Hindlimb muscle (tissue), 1 donor: Measurements from ENCODE around the gene GAA. TPM values are rescaled to one million over a fixed set of nuclear protein-coding genes. Genes with fewer than 3 reads are reported as not detected.

ENCODE experiments used
- DNase-seq: peaks from one replicate; pipeline ENCODE4 v3.0.0-alpha.2; 2013
- polyA plus RNA-seq: library from polyadenylated mRNA; unstranded; fragments of 120-200 nt; gene quantifications from one replicate; pipeline ENCODE4 v1.2.1, GENCODE V29; 2013; ENCODE audit not compliant: insufficient read length

Gene GAA
- 38.6 TPM for polyA plus RNA-seq

DNA sequence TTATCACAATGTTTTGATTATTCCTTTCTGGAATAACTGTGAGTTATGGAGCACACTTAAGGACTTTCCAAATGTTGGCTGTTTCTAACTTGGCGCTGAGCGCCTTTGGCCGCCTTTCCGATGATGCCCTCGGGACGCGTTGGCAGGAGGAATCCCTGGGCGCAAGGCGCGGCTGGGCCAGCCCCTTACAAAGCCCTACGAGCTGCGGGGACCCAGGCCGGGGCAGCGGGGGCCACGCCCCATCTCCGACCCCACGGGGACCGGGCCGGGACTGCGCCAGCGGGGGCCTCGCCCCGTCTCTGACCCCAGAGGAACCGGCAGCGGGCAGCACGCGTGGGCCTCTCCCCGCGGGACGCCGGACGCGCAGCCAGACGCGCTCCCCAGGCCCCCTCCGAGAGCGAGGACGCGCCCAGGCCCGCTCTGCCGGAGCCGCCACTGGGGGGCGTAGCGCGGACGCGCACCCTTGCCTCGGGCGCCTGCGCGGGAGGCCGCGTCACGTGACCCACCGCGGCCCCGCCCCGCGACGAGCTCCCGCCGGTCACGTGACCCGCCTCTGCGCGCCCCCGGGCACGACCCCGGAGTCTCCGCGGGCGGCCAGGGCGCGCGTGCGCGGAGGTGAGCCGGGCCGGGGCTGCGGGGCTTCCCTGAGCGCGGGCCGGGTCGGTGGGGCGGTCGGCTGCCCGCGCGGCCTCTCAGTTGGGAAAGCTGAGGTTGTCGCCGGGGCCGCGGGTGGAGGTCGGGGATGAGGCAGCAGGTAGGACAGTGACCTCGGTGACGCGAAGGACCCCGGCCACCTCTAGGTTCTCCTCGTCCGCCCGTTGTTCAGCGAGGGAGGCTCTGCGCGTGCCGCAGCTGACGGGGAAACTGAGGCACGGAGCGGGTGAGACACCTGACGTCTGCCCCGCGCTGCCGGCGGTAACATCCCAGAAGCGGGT, at the start of gene GAA:
Gene GAA (plus strand): TSS at position 571 of the 935 bp plus-strand sequence. CDS start 3,006 bp downstream, outside the sequence.
- DNase-seq: peak; percentile 94

DNA sequence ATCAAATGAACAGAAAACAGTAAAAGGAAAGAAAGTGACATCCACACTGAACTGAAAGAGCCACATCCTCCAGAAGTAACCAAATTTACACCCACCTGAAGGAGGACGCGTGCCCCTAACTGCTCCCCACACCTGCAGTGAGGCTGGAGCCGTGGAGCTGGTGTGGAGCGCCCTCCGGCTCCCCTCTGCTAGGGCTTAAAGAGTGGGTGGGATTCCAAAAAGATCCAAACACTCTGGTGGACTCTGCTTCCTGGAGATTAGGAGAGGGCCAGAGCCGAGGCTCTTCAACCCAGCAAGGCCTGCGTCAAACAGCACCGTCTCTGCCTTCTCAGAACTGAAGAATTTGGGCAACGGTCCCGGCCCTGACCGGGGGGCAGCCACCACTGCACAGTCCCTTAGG, 49.7 kb upstream of the GAA start:
- no peak for DNase-seq

DNA sequence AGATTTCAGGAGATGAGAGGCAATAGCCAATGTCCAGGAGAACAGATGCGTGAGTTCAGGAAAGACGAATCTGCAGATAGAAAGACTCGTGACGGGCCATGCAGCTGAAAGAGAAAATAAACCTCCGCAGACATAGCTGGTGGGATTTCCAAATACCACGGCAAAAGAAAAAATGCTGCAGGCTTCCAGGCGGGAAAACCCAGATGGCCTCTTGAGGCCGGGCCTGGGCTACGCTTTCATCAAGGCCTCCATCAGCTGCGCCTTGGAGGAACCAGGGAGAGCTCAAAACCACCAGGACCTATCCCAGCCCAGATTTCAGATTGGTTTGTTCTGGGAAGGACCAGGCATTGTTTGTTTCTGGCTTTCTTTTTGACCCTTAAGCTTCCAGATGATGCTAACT, 48.3 kb upstream of the GAA start:
- no peak for DNase-seq

DNA sequence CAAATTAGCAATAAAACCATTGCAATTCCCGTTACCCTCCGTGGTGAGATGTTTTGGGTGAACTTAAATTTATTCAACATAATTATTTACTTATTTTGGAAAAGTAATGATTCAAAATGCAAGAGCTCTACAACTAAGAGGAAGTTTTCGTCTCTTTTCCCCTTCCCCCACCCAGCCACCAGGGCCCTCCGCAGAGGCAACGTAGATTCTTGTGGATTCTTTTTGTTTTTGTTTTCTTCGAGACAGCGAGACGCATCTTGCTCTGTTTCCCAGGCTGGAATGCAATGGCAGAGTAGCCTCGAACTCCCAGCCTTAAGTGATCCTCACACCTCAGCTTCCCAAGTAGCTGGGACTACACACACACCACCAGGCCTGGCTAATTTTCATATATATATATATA, 45.8 kb upstream of the GAA start:
- no peak for DNase-seq

DNA sequence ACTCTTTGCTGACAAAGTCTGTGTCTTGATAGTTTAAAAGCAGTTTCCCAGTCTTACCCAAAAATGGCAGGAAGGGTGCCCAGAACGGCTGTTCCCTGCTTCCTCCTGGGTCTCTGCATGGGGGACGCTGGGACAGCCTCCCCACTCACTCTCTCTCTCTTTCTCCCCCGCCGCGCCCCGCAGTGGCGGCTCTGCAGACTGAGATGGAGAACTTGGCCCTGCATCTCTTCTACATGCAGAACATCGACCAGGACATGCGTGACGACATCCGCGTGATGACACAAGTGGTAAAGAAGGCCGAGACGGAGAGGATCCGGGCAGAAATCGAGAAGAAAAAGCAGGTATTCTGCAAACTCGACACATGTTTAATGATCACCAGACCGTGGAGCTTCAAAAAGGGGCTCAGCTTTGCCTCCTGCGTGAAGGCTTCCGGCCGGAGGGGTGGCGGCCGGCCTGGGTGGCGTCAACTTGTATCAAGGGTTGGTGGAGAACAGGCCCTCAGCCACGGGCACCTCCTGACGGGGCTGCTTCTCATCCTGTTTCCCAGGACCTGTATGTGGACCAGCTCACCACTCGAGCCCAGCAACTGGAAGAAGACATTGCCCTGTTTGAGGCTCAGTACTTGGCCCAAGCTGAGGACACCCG, 42.9 kb upstream of the GAA start:
- DNase-seq: no peak

DNA sequence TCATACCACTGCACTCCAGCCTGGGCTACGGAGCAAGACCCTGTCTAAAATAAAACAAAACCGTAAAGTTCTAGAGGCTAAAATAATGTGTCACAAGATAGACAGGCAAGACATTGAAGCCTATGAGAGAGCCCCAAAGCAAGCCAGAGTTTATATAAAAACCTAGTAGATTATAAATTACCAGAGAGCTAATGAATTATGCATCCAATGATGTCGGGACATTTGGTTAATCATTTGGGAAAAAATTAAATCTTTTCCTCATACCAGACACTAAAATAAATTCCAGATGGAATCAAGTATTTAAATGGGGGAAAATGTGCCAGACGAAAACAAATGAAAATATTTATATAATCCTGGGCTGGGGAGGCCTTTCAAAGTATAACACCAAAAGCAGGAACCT, 40.7 kb upstream of the GAA start:
- no peak for DNase-seq

DNA sequence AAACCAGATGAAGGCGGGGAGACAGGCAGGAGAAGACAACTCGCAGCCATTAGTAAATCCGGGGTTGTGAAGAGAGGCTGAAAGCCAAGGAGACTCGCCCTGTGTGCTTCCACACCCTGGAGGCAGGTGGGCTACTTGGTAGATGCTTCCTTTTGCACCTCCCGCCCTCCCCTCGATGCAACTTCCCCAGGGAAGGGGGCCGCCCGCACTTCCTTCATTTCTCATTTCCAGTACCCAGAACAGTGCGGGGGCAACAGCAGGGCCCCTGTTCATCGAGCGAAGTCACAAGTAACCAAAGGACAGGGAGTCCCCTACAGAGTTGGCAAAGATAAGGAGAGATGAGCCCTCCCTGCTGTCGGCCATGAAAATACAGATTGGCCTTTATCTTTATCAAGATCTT, 40.0 kb upstream of the GAA start:
- no peak for DNase-seq

DNA sequence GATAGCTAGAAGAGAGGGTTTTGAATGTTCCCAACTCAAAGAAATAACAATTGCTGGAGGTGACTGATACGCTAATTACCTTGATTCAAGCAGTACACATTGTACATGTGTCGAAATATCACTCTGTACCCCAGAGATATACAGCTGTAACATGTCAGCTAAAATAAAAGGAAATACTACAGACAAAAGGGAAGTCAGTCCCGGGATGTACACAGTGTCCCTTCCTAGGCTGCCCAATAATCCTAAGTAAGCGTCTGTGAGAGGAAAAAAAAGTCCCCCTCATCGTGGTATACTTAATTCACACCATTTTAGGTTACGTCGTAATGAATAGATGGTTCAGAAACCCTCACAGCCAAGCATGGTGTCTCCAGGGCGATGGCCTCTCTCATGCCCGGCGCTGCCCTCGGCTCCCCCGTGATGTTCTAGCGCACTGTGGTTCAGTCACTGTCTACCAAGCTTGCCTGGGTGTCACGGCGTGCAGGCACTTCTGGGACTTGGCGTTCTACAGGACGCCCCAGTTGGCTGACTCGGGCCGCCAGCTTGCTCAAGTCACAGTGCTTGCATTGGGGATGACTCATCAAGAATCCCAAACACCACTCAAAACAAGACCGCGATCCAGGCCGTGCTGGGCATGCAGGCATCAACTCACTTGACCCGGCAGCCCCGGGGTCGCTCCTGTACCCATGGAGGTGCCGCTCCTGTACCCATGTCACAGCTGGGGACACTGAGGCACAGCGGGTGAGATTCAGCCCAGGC, 37.4 kb upstream of the GAA start:
- DNase-seq: no peak

DNA sequence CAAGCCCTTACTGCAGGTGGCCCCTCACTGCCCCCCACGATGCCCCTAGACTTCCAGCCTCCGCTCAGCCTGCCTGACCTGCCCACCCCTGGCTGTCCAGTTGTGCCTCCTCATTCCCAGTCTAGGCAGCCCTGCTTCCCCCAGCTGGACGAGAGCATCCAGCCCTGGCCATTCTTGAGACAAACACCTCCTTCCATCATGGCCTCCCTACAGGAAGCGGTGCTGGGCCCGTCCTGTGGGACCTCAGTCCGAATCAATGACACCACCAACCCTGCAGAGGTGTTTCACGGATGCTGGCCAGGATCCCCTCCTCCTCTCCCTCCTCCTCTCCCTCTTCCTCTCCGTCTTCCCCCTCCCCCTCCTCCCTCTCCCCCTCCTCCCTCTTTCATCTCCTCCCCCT, 36.7 kb upstream of the GAA start:
- no peak for DNase-seq

DNA sequence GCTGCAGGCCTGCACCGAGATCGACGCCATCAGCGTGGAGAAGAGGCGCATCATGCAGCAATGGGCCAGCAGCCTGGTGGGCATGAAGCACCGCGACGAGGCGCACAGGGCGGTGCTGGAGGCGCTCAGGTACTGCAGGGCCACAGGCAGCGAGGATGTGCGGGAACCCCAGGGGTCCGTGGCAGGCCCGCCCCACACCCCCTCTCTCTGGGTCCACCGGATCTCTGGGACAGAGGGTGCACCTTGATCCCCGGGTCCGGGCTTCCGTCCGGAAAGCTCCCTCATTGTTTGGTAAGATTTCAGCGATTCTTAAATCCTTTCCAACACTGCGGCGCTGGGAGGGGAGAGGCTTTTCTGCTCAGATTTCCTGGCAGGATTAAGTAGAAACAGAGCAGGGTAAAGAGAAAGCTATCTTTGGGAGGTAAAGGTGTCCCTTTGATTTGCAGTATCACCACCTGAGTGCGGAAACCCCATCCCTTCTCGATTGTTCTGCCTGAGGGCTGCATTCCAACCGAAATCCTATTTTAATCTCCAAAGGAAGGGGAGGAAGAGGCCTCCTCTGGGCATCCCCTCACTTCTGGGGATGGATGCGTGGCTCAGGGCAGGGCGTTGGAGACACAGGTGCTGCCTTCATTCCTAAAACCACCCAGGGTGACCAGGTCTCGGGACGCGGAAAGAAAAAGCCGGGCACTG, 35.8 kb upstream of the GAA start:
- no peak for DNase-seq

DNA sequence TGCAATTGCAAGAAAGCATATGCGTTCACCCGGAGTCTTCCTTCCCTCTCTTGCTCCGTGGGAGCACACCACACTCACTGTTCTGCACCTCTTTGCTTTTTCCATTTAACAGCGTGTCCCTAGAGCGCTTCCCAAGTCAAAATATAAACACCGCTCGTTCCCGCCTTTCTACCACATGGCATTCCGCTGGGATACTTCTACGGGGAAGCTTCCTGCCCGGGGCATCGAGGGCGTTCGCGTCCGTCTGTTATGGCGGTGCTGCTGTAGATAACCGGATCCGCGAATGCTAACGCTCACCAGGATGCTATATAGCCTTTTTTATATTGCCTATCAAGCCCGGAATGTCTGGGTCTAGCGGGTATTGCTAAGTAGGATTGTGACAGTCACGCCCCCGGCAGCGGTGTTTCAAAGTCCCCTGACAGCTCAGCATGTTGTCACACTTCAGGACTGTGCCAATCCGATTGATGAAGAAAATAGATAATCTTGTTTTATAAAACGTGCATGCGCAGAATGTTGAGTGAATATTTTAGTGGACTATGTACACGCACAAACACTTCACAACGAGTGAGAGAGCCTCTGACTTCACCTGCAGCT, 33.9 kb upstream of the GAA start:
- no peak for DNase-seq

DNA sequence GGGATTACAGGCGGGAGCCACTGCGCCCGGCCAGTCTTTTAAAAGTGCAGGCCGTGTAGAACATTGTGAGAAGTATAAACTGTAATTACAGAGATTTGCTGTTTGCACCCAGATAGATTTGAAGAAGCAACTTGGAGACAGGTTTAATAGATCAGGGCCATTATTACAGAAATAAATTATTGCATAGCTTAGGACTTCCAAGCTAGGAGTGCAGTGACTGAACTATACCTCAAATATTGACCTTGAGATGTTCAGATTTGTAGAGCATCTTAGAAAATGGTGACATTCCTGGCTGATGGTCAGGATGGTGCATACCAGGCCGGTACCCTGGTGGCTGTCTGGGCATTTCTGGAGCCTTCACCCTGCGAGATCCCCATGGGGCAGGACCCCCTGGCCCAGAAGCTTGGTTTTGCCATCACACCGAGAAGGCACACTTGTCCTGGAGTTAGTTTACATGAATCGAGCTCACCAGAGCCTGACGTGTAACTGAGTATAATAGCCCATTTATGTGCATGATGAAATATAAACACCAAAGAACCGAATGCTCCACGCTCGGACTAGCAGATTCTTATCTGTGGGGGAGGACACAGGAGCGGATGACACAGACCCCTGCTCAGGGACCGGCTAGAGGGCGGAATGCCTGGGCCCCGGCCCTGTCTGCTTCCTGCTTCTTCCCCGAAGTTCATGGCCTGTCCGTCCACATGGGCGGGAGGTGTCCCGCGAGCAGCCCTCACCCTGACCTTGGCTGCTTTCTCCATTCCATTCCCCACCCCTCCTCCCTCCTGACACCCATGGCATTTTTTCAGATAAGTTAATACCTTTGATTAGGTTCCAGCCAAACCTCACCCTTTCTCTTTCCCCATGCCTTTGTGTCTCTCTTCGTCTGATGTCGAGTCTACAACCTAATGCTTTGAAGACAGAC, 32.8 kb upstream of the GAA start:
- no peak for DNase-seq

DNA sequence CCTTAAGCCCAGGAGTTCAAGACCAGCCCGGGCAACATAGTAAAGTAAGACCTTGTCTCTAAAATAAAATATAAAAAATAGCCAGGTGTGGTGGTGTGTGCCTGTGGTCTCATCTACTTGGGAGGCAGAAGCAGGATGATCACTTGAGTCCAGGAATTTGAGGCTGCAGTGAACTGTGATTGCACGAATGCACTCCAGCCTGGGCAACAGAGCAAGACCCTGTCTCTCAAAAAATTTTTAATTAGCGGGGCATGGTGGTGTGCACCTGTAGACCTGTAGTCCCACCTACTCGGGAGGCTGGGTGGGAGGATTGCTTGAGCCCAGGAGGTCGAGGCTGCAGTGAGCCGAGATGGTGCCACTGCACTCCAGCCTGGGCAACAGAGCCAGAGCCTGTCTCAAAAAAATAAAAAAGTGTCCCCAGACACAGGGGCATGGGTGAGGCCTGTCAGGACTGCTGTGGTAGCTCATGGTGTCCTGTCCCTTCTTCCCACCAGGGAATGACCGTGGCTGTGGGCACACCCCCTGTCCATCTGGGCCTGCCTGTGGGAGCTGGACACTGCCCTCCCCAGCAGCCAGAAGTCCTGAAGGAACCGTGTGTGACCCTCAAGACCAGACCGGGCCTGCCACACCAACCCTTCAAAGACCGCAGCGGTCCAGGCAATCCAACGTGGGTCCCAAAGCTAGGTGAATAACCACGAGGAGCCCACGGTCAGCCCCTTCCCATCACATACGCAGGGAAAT, 30.8 kb upstream of the GAA start:
- DNase-seq: no peak

DNA sequence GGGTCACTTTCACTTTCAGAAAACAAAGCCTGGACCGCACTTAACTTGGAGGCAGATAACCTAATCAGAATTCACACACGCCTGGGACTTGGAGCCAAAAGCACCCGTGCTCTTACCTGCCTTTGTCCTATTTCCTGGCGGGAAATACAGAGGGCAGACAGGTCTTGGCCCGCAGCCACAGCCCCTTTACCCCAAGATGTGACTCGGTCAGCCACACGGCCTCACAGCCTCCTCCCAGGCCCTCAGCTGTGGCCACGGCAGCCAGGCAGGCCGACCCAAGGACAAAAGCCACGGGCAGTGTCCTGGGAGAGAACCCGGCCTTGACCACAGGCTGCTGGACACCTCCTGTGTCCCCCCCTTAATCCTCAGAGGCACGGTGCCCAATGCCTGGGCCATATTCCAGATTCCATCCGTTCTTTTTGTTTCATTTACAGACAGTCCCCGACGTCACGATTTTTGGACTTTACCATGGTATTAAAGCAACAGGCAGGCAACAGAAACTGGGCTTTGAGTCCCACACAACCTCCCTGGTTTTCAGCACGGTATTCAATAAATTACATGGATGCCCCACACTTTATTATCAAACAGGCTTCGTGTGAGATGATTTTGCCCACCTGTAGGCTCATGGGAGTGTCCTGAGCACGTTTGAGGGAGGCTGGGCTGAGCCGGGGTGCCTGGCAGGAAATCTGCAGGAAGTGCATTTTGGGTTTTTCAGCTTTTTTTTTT, 30.1 kb upstream of the GAA start:
- peak; percentile 62 for DNase-seq

DNA sequence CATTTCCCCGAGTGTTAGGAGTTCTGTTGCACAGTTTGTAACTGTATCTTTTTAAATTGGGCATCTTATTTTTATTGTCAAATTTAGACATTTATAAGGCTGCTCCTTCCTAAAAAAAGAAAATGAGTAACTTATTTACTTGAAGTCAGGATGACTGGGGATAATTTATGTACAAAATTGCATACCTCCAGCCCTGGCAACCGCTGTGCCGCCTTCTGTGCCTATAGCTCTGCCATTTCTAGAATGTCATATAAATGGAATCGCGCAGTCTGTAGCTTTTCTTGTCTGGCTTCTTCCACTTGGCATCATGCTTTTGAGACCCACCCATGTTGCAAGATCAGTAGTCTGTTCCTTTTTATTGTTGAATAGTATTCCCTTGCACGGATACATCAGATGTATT, 29.0 kb upstream of the GAA start:
- DNase-seq: no peak

DNA sequence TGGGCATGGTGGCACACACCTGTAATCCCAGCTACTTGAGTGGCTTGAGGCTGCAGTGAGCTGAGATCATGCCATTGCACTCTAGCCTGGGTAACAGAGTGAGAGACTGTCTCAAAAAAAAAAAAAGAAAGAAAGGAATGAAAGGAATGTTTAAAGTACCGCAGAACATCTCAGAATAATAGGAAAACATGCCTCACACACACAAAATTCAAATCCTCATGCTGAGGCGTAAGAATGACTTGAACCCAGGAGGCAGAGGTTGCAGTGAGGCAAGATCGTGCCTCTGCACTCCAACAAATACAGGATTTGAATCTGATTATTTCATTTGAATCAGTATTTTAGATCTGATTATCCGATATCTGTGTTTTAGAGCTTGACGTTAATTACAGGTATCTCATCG, 21.3 kb upstream of the GAA start:
- no peak for DNase-seq

DNA sequence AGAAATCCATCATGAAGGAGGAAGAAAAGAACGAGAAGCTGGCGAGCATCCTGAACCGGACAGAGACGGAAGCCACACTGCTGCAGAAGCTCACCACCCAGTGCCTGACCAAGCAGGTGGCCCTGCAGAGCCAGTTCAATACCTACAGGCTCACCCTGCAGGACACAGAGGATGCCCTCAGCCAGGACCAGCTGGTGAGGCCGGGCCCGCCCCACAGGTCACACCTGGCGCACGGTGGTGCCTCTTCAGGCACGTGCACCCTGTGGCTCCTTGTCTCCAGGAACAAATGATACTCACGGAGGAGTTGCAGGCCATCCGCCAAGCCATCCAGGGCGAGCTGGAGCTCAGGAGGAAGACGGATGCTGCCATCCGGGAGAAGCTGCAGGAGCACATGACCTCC, 19.8 kb upstream of the GAA start:
- DNase-seq: no peak

DNA sequence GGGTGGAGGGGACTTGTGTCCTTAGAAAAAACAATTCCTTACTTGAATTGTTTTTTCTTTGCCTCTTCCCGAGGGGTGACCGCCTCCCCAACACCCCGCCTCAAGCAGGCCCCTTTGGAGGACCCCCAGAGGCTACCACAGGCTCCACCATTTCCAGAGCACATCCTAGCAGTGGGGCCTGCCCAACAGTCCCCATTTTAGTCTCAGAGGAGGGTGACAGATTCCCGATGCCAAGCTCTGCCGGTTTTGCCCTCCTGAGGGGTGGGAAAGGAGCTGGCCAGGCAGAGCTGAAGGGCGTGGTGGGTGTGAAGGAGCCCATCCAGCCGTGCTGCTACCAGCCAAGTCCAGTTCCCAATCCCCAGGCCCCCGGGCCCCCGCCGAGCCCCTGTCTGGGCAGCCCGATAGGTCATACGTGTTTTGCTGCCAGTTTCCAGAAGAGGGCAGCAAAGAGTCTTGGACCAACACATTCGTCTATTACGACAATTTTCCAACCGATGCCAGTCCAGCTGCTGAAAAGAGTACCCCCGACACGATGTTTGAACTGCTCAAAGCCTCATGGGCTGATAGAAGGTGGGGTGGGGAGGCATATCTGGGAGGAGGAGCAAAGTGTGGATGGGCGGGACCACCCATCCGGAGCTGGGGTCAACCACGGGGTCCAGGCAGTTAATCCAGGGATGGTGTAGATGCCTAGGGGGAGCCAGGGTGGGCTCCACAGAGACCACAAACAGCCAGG, 18.8 kb upstream of the GAA start:
- peak; percentile 71 for DNase-seq

DNA sequence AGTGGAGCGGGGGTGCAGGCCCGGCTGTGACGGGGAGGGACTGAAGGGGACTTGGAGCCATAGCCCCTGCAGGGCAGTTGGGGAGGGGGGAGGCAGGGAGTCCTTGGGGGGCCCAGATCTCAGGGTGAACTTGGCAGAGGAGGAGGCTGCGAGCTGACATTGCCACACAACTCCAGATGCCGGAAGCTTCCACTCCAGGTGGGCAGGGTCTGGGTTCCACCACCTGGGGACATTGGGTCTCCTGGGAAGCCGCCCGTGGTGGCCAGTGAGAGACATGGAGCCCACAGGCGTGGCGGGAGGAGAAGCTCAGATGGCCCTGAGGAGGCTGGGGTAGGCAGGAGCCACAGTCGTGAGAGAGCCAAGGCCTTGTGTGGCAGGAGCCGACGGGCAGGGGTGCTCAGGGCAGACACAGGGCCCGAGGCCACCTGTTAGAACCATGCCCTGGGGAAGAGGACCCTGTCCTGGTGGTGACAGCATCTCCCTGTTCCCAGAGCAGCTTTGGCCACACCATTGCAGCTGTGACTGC, 18.2 kb upstream of the GAA start:
- no peak for DNase-seq
